Activated CD8-positive, alpha-beta T cell treated with anti-CD3 and anti-CD28 coated beads for 36 hours (primary cell): Measurements from ENCODE around the gene DTD1. TPM values are rescaled to one million over a fixed set of nuclear protein-coding genes. Genes with fewer than 3 reads are reported as not detected.
A peak's percentile ranks its signal among the peaks of the same experiment; 100 is the strongest.

ENCODE experiments used
- ATAC-seq: fragments of 200-7000 bp; cut with Tn5 transposase; one replicate; pipeline ENCODE4 v1.10.0; 2021; ENCODE audit warnings: mild to moderate bottlenecking, moderate library complexity
- CTCF ChIA-PET: fragments of 350-600 bp; sonication (Branson Sonifier 250); formaldehyde crosslinking; loops from one replicate; lab custom pipeline; 2021; ENCODE audit warnings: antibody characterized with exemption; lab: Charles Lee
- POLR2A ChIA-PET: fragments of 350-600 bp; sonication (Branson Sonifier 250); formaldehyde crosslinking; loops from one replicate; lab custom pipeline; 2021; ENCODE audit warnings: antibody characterized with exemption; lab: Charles Lee
- DNase-seq: peaks from one replicate; pipeline ENCODE4 v3.0.0-alpha.2; 2020
- H3K27ac Mint-ChIP-seq: one replicate; pipeline ENCODE4 v1.8.0; 2021; ENCODE audit warnings: mild to moderate bottlenecking, mixed read lengths
- H3K27me3 Mint-ChIP-seq: one replicate; pipeline ENCODE4 v1.8.0; 2021; ENCODE audit warnings: mixed read lengths
- H3K36me3 Mint-ChIP-seq: one replicate; pipeline ENCODE4 v1.8.0; 2021; ENCODE audit warnings: low read depth, mixed read lengths
- H3K4me1 Mint-ChIP-seq: one replicate; pipeline ENCODE4 v1.8.0; 2021; ENCODE audit warnings: low read depth, mixed read lengths
- H3K4me3 Mint-ChIP-seq: one replicate; pipeline ENCODE4 v1.8.0; 2021; ENCODE audit warnings: mild to moderate bottlenecking, moderate library complexity, mixed read lengths
- H3K9me3 Mint-ChIP-seq: one replicate; pipeline ENCODE4 v1.8.0; 2021; ENCODE audit warnings: mixed read lengths
- intact Hi-C: fragments of 100-400 bp; cut with micrococcal nuclease; formaldehyde crosslinking; loops from one replicate; pipeline ENCODE4 v1.10.0; 2022
- total RNA-seq, 2 experiments: library from RNA; stranded (reverse); gene quantifications; one replicate each; pipeline ENCODE4 v1.2.3, GENCODE V29; 2021
- TF ChIP-seq, protein P1 (sequence below): fragments of 200-600 bp; IDR thresholded peaks from one replicate; pipeline ENCODE4 v1.8.0; 2022; ENCODE audit warnings: antibody characterized with exemption, mild to moderate bottlenecking

DTD1 gene
- total RNA-seq, 2 experiments from 2014 or later = 52.3 to 53.5 TPM

DNA sequence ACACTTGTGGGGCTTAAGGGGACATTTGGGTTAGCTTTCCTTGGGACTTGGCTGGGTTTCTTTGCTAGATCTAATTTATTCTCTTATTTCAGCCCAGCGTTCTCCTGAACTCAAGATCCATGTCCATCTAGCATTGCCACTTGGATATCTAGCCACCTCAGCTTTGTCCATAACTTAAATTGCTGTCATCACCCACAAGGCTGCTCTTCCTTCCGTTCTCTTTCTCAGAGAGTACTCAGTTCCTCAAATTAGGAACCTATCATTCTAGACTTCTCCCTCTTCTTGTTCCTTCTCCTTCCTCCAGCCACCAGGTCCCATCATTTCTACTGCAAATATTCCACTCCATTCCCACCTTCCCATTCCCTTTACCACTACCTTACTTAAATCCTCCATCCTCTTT, 16.3 kb upstream of the DTD1 start:
- H3K36me3 Mint-ChIP-seq = peaks cover 31% of the 10 kb centered on the region
- no peak overlapping the region for H3K27ac Mint-ChIP-seq
- H3K4me3 Mint-ChIP-seq = no peak overlapping the region
- POLR2A ChIA-PET = no interaction called here
- H3K27me3 Mint-ChIP-seq = no peaks in the 10 kb centered on the region
- no peak for ATAC-seq
- peaks cover 9% of the 10 kb centered on the region for H3K4me1 Mint-ChIP-seq
- intact Hi-C loops = no loop called here
- TF ChIP-seq, protein P1, sequence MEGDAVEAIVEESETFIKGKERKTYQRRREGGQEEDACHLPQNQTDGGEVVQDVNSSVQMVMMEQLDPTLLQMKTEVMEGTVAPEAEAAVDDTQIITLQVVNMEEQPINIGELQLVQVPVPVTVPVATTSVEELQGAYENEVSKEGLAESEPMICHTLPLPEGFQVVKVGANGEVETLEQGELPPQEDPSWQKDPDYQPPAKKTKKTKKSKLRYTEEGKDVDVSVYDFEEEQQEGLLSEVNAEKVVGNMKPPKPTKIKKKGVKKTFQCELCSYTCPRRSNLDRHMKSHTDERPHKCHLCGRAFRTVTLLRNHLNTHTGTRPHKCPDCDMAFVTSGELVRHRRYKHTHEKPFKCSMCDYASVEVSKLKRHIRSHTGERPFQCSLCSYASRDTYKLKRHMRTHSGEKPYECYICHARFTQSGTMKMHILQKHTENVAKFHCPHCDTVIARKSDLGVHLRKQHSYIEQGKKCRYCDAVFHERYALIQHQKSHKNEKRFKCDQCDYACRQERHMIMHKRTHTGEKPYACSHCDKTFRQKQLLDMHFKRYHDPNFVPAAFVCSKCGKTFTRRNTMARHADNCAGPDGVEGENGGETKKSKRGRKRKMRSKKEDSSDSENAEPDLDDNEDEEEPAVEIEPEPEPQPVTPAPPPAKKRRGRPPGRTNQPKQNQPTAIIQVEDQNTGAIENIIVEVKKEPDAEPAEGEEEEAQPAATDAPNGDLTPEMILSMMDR = no peak
- CTCF ChIA-PET = no interaction called here
- DNase-seq = no peak
- H3K9me3 Mint-ChIP-seq = no peaks in the 10 kb centered on the region

DNA sequence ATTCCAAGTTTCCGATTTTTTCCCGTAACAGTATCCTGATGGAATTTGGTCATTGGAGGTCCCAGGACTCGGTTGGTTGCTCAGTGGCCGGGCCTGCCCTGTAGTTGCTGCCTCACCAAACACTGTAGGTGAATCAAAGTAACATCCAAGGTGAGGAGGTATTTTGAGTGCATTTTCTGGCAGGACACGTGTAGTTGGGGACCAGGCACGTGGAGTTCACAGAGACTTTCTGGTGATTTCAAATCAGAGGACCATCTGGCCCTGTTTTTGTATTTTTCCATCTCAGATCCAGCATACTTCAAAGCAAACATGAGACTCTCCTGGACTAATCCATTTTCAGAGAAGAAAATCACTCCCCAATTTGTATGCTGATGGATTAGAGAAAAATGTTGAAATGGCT, 9.9 kb upstream of the DTD1 start:
- Mint-ChIP-seq H3K36me3 (no peaks in the 10 kb centered on the region), H3K4me1 (peaks cover 4% of the 10 kb centered on the region), H3K4me3 (no peak overlapping the region), H3K27me3 (no peaks in the 10 kb centered on the region), H3K27ac (no peak overlapping the region), H3K9me3 (no peaks in the 10 kb centered on the region)
- DNase-seq (no peak), ATAC-seq (no peak)
- intact Hi-C loops = no loop called here
- ChIA-PET POLR2A (interaction anchor here (0.6 kb wide), 1 partner anchor 17 kb away, joined by 3 read pairs; no protein-coding TSS in a partner anchor), CTCF (no interaction called here)
- TF ChIP-seq, protein P1 = no peak

DNA sequence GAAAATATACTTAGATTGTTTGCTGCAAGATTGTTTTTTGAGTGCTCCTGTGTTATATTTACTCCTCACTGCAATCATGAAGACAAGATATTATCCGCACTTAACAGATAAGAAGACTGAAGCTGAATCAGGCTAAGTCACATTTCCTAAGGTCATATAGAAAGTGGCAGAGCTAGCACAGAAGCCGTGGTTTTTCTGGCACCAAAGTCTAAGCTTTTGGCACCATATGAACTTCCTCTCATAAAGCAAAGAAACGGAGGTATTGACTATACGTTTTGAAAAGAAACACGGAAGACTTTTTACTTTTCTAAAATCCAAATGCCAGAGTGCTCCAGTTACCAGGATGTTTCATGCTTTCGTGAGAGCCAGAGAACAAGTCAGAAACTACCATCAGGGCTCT, 9.3 kb upstream of the DTD1 start:
- ChIA-PET CTCF (no interaction called here), POLR2A (interaction anchor here (0.6 kb wide), 1 partner anchor 17 kb away, joined by 3 read pairs; no protein-coding TSS in a partner anchor)
- Mint-ChIP-seq H3K4me3 (no peak overlapping the region), H3K27me3 (no peaks in the 10 kb centered on the region), H3K27ac (peak overlapping the region; percentile 24), H3K36me3 (no peaks in the 10 kb centered on the region), H3K4me1 (peaks cover 4% of the 10 kb centered on the region), H3K9me3 (no peaks in the 10 kb centered on the region)
- intact Hi-C loops = no loop called here
- ATAC-seq = no peak
- DNase-seq = no peak
- TF ChIP-seq, protein P1 = no peak

DNA sequence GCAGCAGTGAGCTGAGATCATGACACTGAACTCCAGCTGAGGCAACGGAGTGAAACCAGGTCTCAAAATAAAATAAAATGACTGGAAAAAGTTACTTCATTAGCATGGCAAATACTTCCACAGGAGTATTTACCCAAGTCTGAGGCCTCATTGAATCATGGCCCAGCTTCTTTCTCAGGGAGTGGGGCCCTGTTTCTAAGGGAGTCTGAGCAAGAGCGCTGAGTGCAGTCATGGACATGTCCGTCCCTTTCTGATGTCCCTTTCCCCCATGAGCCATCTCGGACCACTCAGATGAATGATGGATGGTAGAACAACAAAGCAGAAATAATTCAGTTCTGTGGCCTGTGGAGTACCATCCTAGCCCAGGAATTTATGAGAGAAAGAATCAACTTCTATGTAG, 7.8 kb upstream of the DTD1 start:
- peaks cover 4% of the 10 kb centered on the region for H3K4me1 Mint-ChIP-seq
- TF ChIP-seq, protein P1 = no peak
- intact Hi-C loops = no loop called here
- peaks cover 6% of the 10 kb centered on the region for H3K27me3 Mint-ChIP-seq
- H3K9me3 Mint-ChIP-seq = no peaks in the 10 kb centered on the region
- CTCF ChIA-PET = no interaction called here
- H3K36me3 Mint-ChIP-seq = no peaks in the 10 kb centered on the region
- no peak for DNase-seq
- H3K4me3 Mint-ChIP-seq = no peak overlapping the region
- H3K27ac Mint-ChIP-seq = no peak overlapping the region
- POLR2A ChIA-PET = no interaction called here
- ATAC-seq = no peak

DNA sequence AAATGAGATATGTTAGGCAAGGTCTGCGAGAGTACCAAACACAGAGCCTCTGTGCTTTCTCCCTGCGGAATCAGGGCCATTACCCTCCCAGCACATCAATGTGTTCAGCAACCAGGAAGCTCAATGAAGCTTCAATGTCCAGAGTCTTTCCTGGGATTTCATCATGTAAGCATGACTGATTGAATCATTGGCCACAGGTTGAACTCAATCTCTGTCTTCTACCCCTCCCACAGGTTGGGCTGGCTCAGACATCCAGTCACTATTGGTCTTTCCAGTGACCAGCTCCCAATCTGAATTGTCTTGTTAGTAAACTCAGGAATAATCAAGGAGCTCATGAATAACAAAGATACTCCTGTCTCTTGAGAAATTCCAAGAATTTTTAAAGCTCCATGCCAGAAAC, 2.7 kb upstream of the DTD1 start:
- Mint-ChIP-seq H3K27me3 (peaks cover 6% of the 10 kb centered on the region), H3K27ac (no peak overlapping the region), H3K36me3 (no peaks in the 10 kb centered on the region), H3K4me1 (peaks cover 26% of the 10 kb centered on the region), H3K4me3 (no peak overlapping the region), H3K9me3 (no peaks in the 10 kb centered on the region)
- no peak for ATAC-seq
- intact Hi-C loops = loop anchor here (5.0 kb wide), 1 partner anchor 78 kb away; the partner anchor contains the start of gene SEC23B
- no peak for DNase-seq
- TF ChIP-seq, protein P1 = no peak
- CTCF ChIA-PET = interaction anchor here (1.1 kb wide), 1 partner anchor 29 kb away, joined by 3 read pairs; no protein-coding TSS in a partner anchor
- POLR2A ChIA-PET = no interaction called here
